RCC 7860 (cell line): ENCODE measurements around the gene ITPR1.

Source experiments
- DNase-seq: peaks from one replicate; pipeline ENCODE4 v3.0.0-alpha.2; 2015; ENCODE audit warnings: low spot score
- FAIRE-seq: peaks from 2 replicates; lab custom pipeline; 2012; peaks lifted over from hg19 to GRCh38; lab: Jason Lieb, UNC

Gene ITPR1

GRCh38 chr3:4564928-4565586 lies 71.9 kb downstream of the ITPR1 start:
- FAIRE-seq (no peak), DNase-seq (no peak)

DNA sequence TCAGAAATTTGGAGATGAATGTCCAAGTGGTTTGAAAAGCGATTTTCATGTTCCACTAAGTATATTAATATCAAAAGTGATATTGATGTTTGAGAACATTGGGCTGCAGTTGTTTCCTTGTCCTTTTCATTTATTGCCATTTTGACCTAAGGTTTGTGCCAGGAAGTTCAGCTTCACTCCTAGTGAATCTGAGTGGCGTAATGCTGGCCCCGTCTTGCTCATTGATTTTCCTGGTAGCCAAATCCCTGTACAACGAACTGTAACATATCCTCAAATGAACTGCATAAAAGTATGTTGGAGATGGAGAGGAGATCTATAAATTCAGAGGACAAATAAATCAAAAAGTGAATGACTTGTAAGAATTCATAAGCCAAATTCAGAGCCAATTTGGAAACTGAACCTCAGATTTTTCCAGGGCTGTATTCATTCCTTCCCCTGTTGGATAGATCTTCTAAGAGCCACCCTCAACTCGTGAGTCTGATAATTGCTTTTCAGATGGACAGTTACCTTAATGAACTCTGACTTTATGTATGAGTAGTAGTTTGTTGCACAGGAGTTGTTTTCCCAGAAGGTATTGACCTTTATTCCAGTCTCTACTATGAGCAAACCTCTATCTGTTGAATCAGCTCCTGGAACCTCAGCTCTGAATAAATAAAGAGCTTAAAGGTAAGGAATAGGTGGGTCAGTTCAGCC lies 72.8 kb downstream of the ITPR1 start:
- DNase-seq = no peak
- FAIRE-seq = no peak

GRCh38 chr3:4568841-4569240 lies 75.7 kb downstream of the ITPR1 start:
- DNase-seq = no peak

GRCh38 chr3:4570840-4571621 lies 77.9 kb downstream of the ITPR1 start:
- peak; percentile 5 for DNase-seq
- FAIRE-seq = no peak

More at GRCh38 chr3:4568841-4569240, 75.7 kb downstream of the ITPR1 start:
- FAIRE-seq = no peak

DNA sequence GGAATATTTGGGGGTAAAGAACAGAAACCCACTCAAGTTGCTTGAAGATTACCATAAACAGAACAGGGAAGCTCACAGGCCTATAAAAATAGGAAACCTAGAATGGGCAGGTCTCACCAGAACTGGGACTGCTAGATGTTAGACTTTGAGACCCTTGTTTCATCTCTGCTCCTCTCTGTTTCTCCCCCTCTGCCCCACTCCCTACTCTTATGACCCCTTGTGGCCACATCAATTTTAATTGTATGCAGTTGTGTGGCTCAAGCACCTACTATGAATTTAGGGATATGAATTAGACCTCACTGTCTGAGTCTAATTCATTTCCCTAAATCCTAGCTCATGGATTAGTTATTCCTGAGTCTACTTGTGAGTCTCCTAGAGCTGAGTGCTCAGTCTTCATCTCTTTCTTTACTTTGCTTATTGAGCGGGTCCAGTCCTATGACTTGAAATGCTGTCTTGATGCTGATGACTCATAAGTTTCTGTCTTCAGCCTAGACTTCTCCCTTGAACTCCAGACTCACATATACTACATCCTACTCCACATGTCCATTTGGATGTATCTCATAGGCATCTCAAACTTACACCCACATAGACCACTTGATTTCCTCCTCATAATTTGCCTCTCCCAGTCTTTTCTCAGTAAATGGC lies 78.7 kb downstream of the ITPR1 start:
- FAIRE-seq = no peak

GRCh38 chr3:4573153-4573552 lies 80.0 kb downstream of the ITPR1 start:
- DNase-seq (no peak), FAIRE-seq (no peak)

More for the DNA sequence above, 78.7 kb downstream of the ITPR1 start:
- no peak for DNase-seq

DNA sequence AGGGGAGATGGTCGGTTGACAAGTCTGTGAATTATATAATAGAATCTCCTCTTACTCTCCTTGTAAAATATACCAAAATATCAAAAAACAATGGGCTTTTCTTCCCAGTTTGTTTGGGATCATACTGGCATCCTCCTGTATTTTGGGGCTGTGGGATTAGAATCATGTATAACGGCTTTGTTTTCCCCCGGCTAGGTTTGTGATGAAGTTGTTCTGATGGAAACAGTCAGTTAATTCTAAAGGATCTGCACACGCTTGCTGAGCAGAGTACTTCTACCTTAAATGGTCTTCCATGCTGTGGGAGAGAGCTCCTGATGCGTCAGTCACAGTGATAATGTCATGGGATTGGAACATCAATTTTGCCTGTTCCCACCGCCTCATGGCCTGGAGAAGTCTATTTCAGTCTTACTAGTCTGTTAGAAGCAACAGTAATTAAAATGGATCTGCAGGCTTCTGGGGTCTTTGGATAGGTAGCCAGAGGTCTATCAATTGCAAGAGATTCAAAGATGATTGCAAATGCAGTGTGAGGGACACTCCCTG lies 81.3 kb downstream of the ITPR1 start:
- FAIRE-seq = no peak

DNA sequence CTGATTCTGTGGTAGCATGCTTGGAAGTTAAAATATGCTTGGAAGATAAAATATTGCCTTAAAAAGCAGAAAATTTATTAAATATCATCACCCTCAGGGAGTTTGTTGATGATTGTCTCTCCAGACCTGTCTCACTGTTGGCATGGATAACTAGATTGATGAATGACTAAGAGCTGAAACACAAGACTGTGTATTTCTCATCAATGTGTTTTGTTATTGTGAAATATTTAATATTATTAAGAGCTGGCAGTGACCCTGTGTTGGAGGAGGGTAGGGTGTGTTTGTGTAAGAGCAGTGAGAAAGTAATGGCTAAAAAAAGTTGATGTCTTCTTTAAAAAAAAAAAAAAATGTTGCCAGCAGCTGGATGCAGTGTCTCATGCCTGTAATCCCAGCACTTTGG lies 82.2 kb downstream of the ITPR1 start:
- DNase-seq (no peak), FAIRE-seq (no peak)

More for the DNA sequence above, 81.3 kb downstream of the ITPR1 start:
- no peak for DNase-seq

GRCh38 chr3:4577721-4578120 lies 84.6 kb downstream of the ITPR1 start:
- DNase-seq (no peak), FAIRE-seq (no peak)

DNA sequence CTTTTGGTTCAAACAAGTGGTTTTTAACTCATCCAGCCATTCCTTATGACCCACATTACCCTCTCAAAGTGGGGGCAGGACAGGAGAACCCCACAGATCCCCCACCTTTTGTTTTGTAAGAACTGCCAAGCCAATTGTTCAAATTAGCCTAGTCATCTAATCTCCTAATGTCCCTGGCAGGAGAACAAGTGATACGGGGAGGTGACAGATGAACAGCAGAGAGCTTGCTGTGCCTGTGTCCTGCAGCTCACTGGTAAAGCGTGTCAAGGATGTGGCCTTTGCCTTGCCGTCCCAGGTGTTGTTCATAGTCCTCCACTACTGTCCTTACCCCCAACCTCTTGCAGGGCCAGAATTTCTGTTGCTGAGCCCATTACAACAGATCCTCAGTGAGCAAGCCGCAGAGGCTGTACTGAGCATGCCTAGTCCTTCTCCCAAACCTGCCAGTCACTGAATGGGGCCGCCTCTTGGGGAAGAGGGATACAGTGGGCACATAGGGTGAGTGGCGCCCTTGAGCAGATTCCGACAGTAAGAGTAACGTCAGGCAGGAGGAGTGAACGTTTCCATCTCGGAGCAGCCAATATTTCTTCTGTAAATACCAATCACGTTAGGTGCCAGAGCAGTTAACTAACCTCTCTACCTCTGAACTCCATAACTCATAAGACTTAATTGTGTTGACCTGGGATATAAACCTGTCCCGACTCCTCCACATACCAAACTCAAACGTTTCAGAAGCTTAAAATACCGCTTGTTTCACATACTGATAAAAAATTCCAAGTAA lies 87.4 kb downstream of the ITPR1 start:
- FAIRE-seq (no peak), DNase-seq (no peak)

DNA sequence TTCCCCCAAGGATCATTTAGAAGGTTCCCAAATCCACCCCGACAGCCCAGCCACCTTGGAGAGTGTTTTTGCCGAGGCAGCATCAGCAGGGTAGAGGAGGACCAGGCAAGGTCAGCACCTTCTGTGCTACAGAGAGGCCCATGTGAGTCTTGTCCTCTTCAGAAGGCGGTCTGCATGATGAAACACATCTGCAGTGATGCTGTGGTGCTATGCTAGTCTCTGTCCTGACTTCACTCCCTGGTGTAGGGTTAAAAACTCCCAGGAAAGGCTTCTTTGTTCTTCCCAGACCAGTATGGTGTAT lies 87.9 kb downstream of the ITPR1 start:
- DNase-seq (no peak), FAIRE-seq (no peak)

DNA sequence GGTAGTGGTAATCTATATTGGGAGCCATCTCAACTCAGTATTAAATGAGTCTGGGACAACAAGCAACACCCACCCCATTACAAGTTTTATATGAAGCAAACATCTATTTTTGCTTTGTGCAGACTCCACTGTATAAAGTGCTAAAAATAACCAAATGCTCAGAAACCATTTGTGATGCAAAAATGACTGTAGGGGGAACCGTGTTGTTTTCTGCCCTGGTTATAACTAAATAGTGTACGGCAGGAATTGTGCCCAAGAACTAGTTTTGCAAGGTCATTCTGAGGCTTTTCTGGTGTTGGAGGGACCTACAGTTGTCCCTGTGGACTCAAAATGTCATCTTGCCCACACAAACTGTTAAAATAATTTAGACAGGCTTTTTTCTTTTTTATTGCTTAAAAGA lies 88.3 kb downstream of the ITPR1 start:
- no peak for FAIRE-seq

GRCh38 chr3:4581920-4582611 lies 88.9 kb downstream of the ITPR1 start:
- DNase-seq = no peak
- FAIRE-seq = no peak

More for the DNA sequence above, 88.3 kb downstream of the ITPR1 start:
- no peak for DNase-seq

GRCh38 chr3:4582624-4583023 lies 89.5 kb downstream of the ITPR1 start:
- no peak for FAIRE-seq

DNA sequence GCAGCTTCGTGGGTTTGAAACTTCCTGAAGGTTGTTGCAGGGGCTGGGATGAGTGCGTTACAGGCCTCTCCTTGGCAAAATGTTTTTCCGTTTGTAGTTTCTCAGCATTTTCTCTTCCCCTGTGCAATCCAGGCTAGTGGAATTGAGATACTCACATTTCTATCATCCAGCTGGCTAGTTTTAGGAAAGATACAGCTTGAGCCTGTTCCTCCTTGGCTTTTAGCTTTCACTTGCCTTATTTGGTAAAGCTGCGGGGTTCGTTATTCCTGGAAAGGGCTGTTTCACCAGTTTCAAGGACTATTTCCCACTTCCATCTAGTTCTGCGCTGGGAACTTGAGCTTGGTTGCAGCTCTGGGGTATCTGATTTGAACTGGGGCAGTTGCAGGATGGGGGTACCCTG lies 90.3 kb downstream of the ITPR1 start:
- no peak for FAIRE-seq
- no peak for DNase-seq

More at GRCh38 chr3:4582624-4583023, 89.5 kb downstream of the ITPR1 start:
- DNase-seq = no peak

- FAIRE-seq (no peak), DNase-seq (no peak)
These were observed 91.5 kb downstream of the ITPR1 start for GRCh38 chr3:4584456-4585249.

- DNase-seq = no peak
These were observed 93.2 kb downstream of the ITPR1 start for GRCh38 chr3:4586381-4586780.

GRCh38 chr3:4587061-4587837 lies 94.1 kb downstream of the ITPR1 start:
- FAIRE-seq (no peak), DNase-seq (no peak)

More at GRCh38 chr3:4586381-4586780, 93.2 kb downstream of the ITPR1 start:
- FAIRE-seq = no peak
